ENCODE data around the gene PCBP3.
"Not testable (repeated sequence)": the region's sequence is repeated elsewhere in the genome, so short reads cannot be mapped to it uniquely, and the experiment has no call there.

PCBP3 gene

DNA sequence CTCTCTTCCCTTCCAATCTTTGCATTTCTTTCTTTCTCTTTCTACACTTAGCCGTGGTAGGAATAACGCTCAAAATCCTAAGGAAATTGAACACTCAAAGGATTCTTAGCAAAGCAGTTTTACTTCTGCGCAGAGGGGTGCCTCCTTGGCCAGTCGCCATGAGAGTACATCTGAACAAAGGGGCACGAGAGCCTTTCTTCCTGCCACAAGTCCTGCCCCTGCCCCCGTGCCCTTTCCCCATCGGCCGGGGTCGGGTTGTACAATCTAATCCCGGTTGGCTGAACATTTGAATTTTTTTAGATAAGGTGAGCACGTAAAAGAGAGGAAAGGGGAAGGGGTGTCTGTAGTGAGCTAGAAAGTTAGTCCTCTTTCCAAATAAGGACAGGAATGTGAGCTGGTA is 309.4 kb downstream of the PCBP3 start:
- Mint-ChIP-seq H3K4me3 (no peak overlapping the region), H3K4me1 (no peaks in the 10 kb centered on the region), H3K9me3 (peaks cover 1% of the 10 kb centered on the region), H3K27me3 (peaks cover 14% of the 10 kb centered on the region), H3K36me3 (no peaks in the 10 kb centered on the region), H3K27ac (no peak overlapping the region)
- ATAC-seq (ENCODE audit: low read depth) (no peak), DNase-seq (ENCODE audit: low spot score in 2 of 2) (no peak)

GRCh38 chr21:45954261-45954660 is 310.7 kb downstream of the PCBP3 start:
- ATAC-seq (ENCODE audit: low read depth), result no peak
- Mint-ChIP-seq H3K27ac (no peak overlapping the region), H3K4me1 (no peaks in the 10 kb centered on the region), H3K4me3 (no peak overlapping the region), H3K27me3 (peaks cover 13% of the 10 kb centered on the region), H3K9me3 (peaks cover 1% of the 10 kb centered on the region), H3K36me3 (no peaks in the 10 kb centered on the region)
- no peak for DNase-seq (ENCODE audit: low spot score in 2 of 2)

DNA sequence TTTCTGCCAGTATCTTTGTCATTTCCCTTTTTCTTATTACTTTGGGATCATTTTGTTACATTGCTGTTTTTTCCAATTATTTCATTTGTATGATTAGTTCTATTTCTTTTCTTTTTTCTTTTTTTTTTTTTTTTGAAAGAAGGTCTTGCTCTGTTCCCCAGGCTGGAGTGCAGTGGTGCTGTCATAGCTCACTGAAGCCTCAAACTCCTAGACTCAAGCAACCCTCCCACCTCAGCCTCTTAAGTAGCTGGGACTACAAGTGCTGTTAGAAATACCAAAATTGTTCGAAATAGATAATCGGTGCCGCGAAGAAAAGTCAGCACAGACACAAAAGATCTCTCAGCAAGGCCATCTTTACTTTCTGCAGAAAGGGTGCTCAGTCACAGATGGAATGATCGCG is 311.4 kb downstream of the PCBP3 start:
- no peak overlapping the region for H3K4me3 Mint-ChIP-seq
- H3K27ac Mint-ChIP-seq, result no peak overlapping the region
- DNase-seq (ENCODE audit: low spot score in 2 of 2) (no peak), ATAC-seq (ENCODE audit: low read depth) (no peak)
- H3K4me1 Mint-ChIP-seq, result no peaks in the 10 kb centered on the region
- peaks cover 13% of the 10 kb centered on the region for H3K27me3 Mint-ChIP-seq
- H3K9me3 Mint-ChIP-seq, result peaks cover 1% of the 10 kb centered on the region
- H3K36me3 Mint-ChIP-seq, result no peaks in the 10 kb centered on the region

GRCh38 chr21:45957551-45957950 is 314.0 kb downstream of the PCBP3 start:
- no peak overlapping the region for H3K27ac Mint-ChIP-seq
- peaks cover 25% of the 10 kb centered on the region for H3K27me3 Mint-ChIP-seq
- no peak overlapping the region for H3K4me3 Mint-ChIP-seq
- no peaks in the 10 kb centered on the region for H3K4me1 Mint-ChIP-seq
- no peak for DNase-seq (ENCODE audit: low spot score in 2 of 2)
- ATAC-seq (ENCODE audit: low read depth), result no peak
- no peaks in the 10 kb centered on the region for H3K36me3 Mint-ChIP-seq
- peaks cover 13% of the 10 kb centered on the region for H3K9me3 Mint-ChIP-seq

DNA sequence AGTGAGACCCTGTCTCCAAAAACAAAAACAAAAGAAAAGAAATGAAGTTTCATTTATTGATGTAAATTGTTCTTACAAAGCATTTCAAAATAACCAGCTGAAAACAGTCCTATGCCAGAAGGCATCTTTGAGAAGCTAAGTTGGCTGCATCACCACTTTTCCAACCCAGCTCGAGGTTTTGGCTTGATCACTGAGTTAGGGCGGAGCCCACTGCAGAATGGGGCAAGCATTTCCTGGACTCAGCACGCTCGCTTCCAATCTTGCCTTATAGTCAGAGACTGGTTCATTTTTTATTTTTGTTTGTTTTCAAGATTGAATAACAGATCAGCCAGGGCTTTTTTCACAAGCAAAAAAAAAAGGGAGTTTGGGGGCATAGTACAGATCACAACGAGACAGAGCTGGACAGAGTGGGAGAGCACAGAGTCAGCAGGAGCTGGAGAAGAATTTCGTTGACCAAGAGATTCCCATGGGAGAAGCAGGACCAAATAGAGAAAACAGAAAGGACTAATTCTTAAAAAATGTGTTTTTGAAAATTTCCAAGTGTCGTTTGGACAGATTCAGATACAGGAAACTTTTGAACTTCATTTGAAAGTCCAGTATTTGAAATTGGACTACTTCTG is 314.6 kb downstream of the PCBP3 start:
- H3K9me3 Mint-ChIP-seq, result peaks cover 12% of the 10 kb centered on the region
- H3K27me3 Mint-ChIP-seq, result peaks cover 22% of the 10 kb centered on the region
- no peak for ATAC-seq (ENCODE audit: low read depth)
- no peak overlapping the region for H3K4me3 Mint-ChIP-seq
- DNase-seq (ENCODE audit: low spot score in 2 of 2), result no peak
- no peaks in the 10 kb centered on the region for H3K4me1 Mint-ChIP-seq
- H3K36me3 Mint-ChIP-seq, result no peaks in the 10 kb centered on the region
- H3K27ac Mint-ChIP-seq, result no peak overlapping the region

DNA sequence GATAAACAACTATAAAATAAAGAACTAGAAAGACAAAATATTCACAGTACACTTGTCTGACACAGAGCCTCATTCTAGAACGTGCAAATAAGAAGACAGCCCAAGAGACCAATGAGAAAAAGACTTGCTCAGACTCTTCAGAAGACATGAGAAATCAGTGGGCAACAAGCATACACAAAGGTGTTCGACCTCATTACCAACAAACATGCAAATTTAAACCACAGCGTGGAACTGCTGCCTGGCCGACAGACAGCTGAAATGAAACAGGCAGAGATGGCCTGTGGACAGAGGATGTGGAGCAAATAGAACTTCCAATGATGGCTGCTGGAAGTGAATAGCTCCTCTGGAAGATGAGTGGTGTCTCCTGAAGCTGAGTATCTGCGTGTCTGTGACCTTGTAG is 315.7 kb downstream of the PCBP3 start:
- no peak overlapping the region for H3K27ac Mint-ChIP-seq
- ATAC-seq (ENCODE audit: low read depth), result no peak
- H3K36me3 Mint-ChIP-seq, result peaks cover 4% of the 10 kb centered on the region
- H3K4me1 Mint-ChIP-seq, result no peaks in the 10 kb centered on the region
- DNase-seq (ENCODE audit: low spot score in 2 of 2), result no peak
- no peak overlapping the region for H3K4me3 Mint-ChIP-seq
- H3K27me3 Mint-ChIP-seq, result peaks cover 22% of the 10 kb centered on the region
- H3K9me3 Mint-ChIP-seq, result peaks cover 16% of the 10 kb centered on the region

DNA sequence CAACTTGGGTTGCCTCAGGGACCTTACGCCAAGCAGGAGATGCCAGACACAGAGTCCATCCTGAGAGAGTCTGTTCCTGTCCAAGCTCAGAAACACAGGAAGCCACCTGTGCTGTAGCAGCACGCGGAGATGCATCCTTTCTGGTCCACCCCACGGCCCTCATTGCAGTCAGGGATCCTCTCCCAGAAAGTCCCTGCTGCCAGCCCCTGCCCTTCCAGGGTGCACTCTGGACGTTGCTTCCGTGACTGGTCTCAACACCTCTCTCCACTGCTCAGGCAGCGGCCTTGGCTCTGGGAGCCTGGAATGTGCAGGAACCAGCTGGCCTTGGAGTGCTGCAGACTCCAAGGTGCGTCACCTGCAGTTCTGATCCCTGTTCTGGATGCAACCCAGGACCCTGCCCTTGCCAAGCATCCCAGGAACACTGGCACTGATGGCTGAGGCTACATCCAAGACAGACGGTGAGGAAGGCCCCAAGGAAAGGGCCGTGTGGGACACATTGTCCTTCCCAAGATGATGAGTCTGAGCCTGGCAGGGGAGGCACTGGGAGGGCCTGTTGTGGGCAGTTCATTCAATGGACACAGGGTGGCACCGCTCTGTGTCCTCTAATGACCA is 316.4 kb downstream of the PCBP3 start:
- Mint-ChIP-seq H3K36me3 (peaks cover 4% of the 10 kb centered on the region), H3K27me3 (peaks cover 22% of the 10 kb centered on the region), H3K9me3 (peaks cover 17% of the 10 kb centered on the region), H3K27ac (no peak overlapping the region), H3K4me3 (no peak overlapping the region), H3K4me1 (no peaks in the 10 kb centered on the region)
- ATAC-seq (ENCODE audit: low read depth), result no peak
- no peak for DNase-seq (ENCODE audit: low spot score in 2 of 2)

DNA sequence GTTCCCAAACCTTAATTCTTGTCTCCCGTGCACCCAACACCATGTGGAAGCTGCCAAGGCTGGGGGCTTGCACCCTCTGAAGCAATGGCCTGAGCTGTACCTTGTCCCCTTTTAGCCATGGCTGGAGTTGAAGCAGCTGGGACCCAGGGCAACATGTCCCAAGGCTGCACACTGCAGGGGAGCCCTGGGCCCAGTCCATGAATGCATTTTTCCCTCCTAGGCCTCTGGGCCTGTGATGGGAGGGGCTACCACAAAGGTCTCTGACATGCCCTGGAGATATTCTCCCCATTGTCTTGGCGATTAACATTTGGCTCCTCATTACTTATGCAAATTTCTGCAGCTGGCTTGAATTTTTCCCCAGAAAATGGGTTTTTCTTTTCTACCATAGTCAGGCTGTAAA is 317.9 kb downstream of the PCBP3 start:
- DNase-seq (ENCODE audit: low spot score in 2 of 2); H3K4me3 Mint-ChIP-seq; H3K36me3 Mint-ChIP-seq; H3K27ac Mint-ChIP-seq; ATAC-seq (ENCODE audit: low read depth); H3K4me1 Mint-ChIP-seq: not testable (repeated sequence)
- H3K9me3 Mint-ChIP-seq, result peaks cover 17% of the 10 kb centered on the region
- H3K27me3 Mint-ChIP-seq, result peaks cover 20% of the 10 kb centered on the region

DNA sequence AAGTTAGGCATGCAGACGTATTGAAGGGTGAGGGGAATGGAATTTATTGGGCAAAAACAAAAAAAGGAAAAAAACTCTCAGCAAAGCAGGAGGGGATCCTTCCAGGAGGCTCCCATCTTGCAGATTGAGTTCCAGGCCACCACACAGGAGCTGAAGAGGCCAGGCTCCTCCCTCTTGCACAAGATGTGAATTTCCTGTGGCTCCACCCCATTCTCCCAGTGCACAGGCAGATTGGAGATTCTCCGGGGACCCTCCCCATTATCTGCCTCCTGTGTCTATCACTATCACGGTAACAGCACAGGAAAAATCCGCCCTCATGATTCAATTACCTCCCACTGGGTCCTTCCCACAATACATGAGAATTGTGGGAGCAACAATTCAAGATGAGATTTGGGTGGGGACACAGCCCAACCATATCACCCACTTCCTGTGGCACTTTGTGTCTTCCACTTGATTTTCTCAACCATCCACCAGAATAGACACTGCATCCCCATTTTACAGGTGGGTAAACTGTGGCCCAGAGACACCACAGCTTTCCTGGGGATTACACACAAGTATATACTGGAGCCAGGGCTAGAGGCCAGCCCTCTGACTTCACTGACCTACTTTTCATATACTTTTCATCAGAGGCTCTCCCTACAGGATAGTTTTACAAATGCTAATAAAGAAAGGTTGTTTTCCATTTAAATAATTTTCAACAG is 319.2 kb downstream of the PCBP3 start:
- ATAC-seq (ENCODE audit: low read depth) (no peak), DNase-seq (ENCODE audit: low spot score in 2 of 2) (no peak)
- H3K9me3 Mint-ChIP-seq, result peaks cover 17% of the 10 kb centered on the region
- no peak overlapping the region for H3K27ac Mint-ChIP-seq
- H3K36me3 Mint-ChIP-seq, result peaks cover 4% of the 10 kb centered on the region
- H3K4me3 Mint-ChIP-seq, result no peak overlapping the region
- no peaks in the 10 kb centered on the region for H3K4me1 Mint-ChIP-seq
- H3K27me3 Mint-ChIP-seq, result peaks cover 17% of the 10 kb centered on the region

DNA sequence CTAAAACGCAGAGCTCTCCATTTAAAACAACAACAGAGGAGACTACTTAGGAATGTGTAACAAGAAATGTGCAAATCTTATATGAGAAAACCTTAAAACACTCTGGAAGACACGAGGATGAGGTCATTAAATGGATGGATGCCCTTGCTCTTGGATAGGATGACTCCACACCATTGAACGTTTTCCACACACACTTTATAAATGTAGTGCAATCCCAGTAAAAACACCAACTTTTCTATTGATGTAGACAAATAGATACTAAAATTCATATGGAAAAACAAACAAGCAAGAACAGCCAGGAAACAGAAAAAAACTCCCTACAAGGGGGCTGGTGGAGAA is 319.7 kb downstream of the PCBP3 start:
- Mint-ChIP-seq H3K9me3 (peaks cover 17% of the 10 kb centered on the region), H3K27me3 (peaks cover 20% of the 10 kb centered on the region), H3K36me3 (peaks cover 4% of the 10 kb centered on the region), H3K4me1 (no peaks in the 10 kb centered on the region), H3K4me3 (no peak overlapping the region), H3K27ac (no peak overlapping the region)
- no peak for ATAC-seq (ENCODE audit: low read depth)
- no peak for DNase-seq (ENCODE audit: low spot score in 2 of 2)

DNA sequence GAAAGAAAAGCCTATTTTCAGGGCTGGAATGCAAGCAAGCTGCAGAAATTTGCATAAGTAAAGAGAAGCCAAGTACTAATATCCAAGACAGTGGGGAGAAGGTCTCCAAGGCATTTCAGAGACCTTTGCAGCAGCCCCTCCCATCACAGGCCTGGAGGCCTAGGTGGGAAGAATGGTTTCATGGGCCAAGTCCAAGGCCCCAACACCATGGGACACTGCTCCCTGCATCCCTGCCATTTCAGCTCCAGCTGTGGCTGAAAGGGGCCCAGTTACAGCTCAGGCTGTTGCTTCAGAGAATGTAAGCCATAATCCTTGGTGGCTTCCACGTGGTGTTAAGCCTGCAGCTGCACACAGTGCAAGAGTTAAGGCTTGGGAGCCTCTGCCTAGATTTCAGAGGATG is 321.1 kb downstream of the PCBP3 start:
- DNase-seq (ENCODE audit: low spot score in 2 of 2), result no peak
- H3K36me3 Mint-ChIP-seq, result peaks cover 4% of the 10 kb centered on the region
- peaks cover 29% of the 10 kb centered on the region for H3K27me3 Mint-ChIP-seq
- H3K27ac Mint-ChIP-seq, result no peak overlapping the region
- H3K9me3 Mint-ChIP-seq, result peaks cover 17% of the 10 kb centered on the region
- H3K4me3 Mint-ChIP-seq, result no peak overlapping the region
- ATAC-seq (ENCODE audit: low read depth), result no peak
- no peaks in the 10 kb centered on the region for H3K4me1 Mint-ChIP-seq

- Mint-ChIP-seq H3K36me3 (peaks cover 4% of the 10 kb centered on the region), H3K27ac (no peak overlapping the region), H3K4me1 (no peaks in the 10 kb centered on the region), H3K27me3 (peaks cover 31% of the 10 kb centered on the region), H3K9me3 (peaks cover 17% of the 10 kb centered on the region), H3K4me3 (no peak overlapping the region)
- ATAC-seq (ENCODE audit: low read depth), result no peak
- no peak for DNase-seq (ENCODE audit: low spot score in 2 of 2)
Measured at GRCh38 chr21:45965084-45965809, 321.7 kb downstream of the PCBP3 start.

DNA sequence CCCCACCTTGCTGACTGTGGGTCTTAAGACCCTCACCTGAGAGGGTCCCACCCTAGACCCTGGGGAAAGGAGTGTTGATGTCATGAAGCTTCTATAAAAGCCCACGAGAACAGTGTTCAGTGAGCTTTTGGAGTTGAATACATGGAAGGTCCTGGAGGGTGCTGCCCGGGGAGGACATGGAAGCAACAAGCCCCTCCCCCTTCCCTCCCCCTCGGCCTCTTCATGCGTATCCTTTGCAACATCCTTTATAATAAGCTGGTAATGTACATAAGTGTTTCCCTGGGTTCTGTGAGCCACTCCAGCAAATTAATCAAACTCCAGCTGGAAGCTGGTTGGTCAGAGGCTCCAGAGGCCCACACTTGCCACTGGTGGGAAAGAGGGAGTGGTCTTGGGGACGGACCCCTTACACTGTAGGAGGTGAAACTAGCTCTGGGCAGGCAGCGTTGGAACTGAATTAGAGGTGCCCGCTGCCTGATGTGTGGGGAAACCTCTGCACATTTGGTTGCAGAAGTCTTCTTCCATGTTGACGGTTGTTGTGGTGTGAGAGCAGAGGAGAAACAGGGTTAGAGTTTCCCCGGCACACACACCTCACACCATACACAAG is 323.4 kb downstream of the PCBP3 start:
- DNase-seq (ENCODE audit: low spot score in 2 of 2), result no peak
- no peak for ATAC-seq (ENCODE audit: low read depth)
- no peak overlapping the region for H3K27ac Mint-ChIP-seq
- H3K36me3 Mint-ChIP-seq, result peaks cover 4% of the 10 kb centered on the region
- H3K27me3 Mint-ChIP-seq, result peaks cover 24% of the 10 kb centered on the region
- H3K4me3 Mint-ChIP-seq, result no peak overlapping the region
- peaks cover 10% of the 10 kb centered on the region for H3K9me3 Mint-ChIP-seq
- H3K4me1 Mint-ChIP-seq, result no peaks in the 10 kb centered on the region

All from memory B cell (primary cell).